K562 (cell line): ENCODE data around the gene ZDHHC18. TPM values are rescaled to one million over a fixed set of nuclear protein-coding genes. Genes with fewer than 3 reads are reported as not detected.

Experiments
- BCL6 ChIP-seq: fragments of 250-450 bp; sonication (Bioruptor Pico); IDR thresholded peaks from 2 replicates; pipeline ENCODE4 v1.4.0; 2020
- CC2D1A ChIP-seq: fragments of 450-650 bp; IDR thresholded peaks from 2 replicates; pipeline ENCODE4 v1.6.1; 2017; ENCODE audit warnings: mild to moderate bottlenecking
- COPS2 ChIP-seq: fragments of 450-650 bp; conservative IDR thresholded peaks from 2 replicates; pipeline ENCODE4 v1.6.1; 2016; ENCODE audit warnings: mild to moderate bottlenecking, moderate library complexity
- DIDO1 ChIP-seq: fragments of 450-650 bp; IDR thresholded peaks from 2 replicates; pipeline ENCODE4 v1.6.1; 2016; ENCODE audit warnings: low read depth, missing biosample characterization, missing genetic modification characterization
- DLX4 ChIP-seq: fragments of 250-450 bp; sonication (Bioruptor Pico); IDR thresholded peaks from 2 replicates; pipeline ENCODE4 v1.6.1; 2021; ENCODE audit warnings: mild to moderate bottlenecking
- KDM5B ChIP-seq: fragments of 200-600 bp; sonication (generic); IDR thresholded peaks from 2 replicates; pipeline ENCODE4 v1.6.1; 2012; ENCODE audit warnings: low read depth, mild to moderate bottlenecking, moderate library complexity, low read length, control low read depth, inconsistent platforms; ENCODE audit not compliant: insufficient replicate concordance
- MAZ ChIP-seq, 2 experiments: fragments of 450-650 bp in 1 of 2; sonication (generic) in 1 of 2; formaldehyde crosslinking; IDR thresholded peaks in 1 of 2; conservative IDR thresholded peaks in 1 of 2; 2 replicates each; pipeline versions ENCODE4 v1.4.0 to v1.5.0; 2020; ENCODE audit warnings: mild to moderate bottlenecking in 1 of 2, missing genetic modification reagents in 1 of 2
- NUFIP1 ChIP-seq: fragments of 450-650 bp; IDR thresholded peaks from 2 replicates; pipeline ENCODE4 v1.6.1; 2018; ENCODE audit not compliant: partially characterized antibody
- POLR2A ChIP-seq: fragments of 450-650 bp; conservative IDR thresholded peaks from 2 replicates; pipeline ENCODE4 v1.6.1; 2016
- RBBP5 ChIP-seq: fragments of 200-600 bp; sonication (generic); IDR thresholded peaks from 2 replicates; pipeline ENCODE4 v1.6.1; 2012; ENCODE audit warnings: borderline replicate concordance, mild to moderate bottlenecking, low read length, control low read depth, inconsistent platforms; ENCODE audit not compliant: insufficient read depth, poor library complexity, severe bottlenecking
- SMAD1 ChIP-seq: fragments of 150-350 bp; IDR thresholded peaks from 2 replicates; pipeline ENCODE4 v1.6.1; 2014; ENCODE audit warnings: low read length, low read depth; ENCODE audit not compliant: partially characterized antibody
- TAF9B ChIP-seq: fragments of 450-650 bp; IDR thresholded peaks from 2 replicates; pipeline ENCODE4 v1.6.1; 2018; ENCODE audit warnings: mild to moderate bottlenecking; ENCODE audit not compliant: partially characterized antibody
- TRIM24 ChIP-seq, 2 experiments: fragments of 450-650 bp; IDR thresholded peaks; 2 replicates each; pipeline ENCODE4 v1.6.1; 2016
- ZBTB1 ChIP-seq: sonication (generic); formaldehyde crosslinking; IDR thresholded peaks from 2 replicates; pipeline ENCODE4 v1.8.1; 2023; ENCODE audit warnings: missing genetic modification reagents, low read depth, mild to moderate bottlenecking, borderline replicate concordance
- ZNF280B ChIP-seq: fragments of 250-450 bp; sonication (Bioruptor Pico); IDR thresholded peaks from 2 replicates; pipeline ENCODE4 v1.5.1; 2021; ENCODE audit warnings: mild to moderate bottlenecking
- ZNF57 ChIP-seq: fragments of 450-650 bp; formaldehyde crosslinking; IDR thresholded peaks from 2 replicates; pipeline ENCODE4 v1.4.0; 2020; ENCODE audit warnings: mild to moderate bottlenecking, moderate library complexity
- polyA plus RNA-seq, 8 experiments: library from polyadenylated mRNA; depleted of rRNA in 4 of 8; stranded (reverse) in 5 of 8; unstranded in 3 of 8; fragments of >200 nt; fragmentation: Nextera tagmentation in 2 of 8; fragmentation: Illumina TruSeq in 1 of 8; extraction: Ambion mirVana in 2 of 8; extraction: Trizol in 1 of 8; gene quantifications; 2 replicates each; pipeline versions ENCODE4 v1.2.1 to v1.2.3, GENCODE V29; 2011 to 2014; ENCODE audit warnings: inconsistent platforms in 1 of 8, missing spikeins in 1 of 8
- total RNA-seq, 7 experiments: library from RNA; depleted of rRNA in 6 of 7; stranded (reverse); fragments of >200 nt in 6 of 7; fragmentation: Illumina TruSeq in 2 of 7; extraction: Trizol in 2 of 7; gene quantifications; 2 replicates each; pipeline versions ENCODE4 v1.2.1 to v1.2.3, GENCODE V29; 2011 to 2021; ENCODE audit warnings: low replicate concordance in 1 of 7
- TF ChIP-seq, protein P1 (sequence below): fragments of 200-800 bp; sonication (Bioruptor generic); IDR thresholded peaks from 2 replicates; pipeline ENCODE4 v1.6.1; 2016; ENCODE audit warnings: missing genetic modification characterization, missing compliant biosample characterization
- TF ChIP-seq, protein P2 (sequence below): IDR thresholded peaks from 3 replicates; pipeline ENCODE4 v1.6.1; 2011; ENCODE audit warnings: borderline replicate concordance, mild to moderate bottlenecking, moderate library complexity; ENCODE audit not compliant: insufficient read length; ENCODE audit errors: extremely low read depth

Gene ZDHHC18
- total and polyA plus RNA-seq, 9 of the 15 experiments (the other 6 are each of a cell fraction or from before 2014, with no cell fraction given) = 0.42 to 35.6 (median 15.8) TPM

- TF ChIP-seq, protein P1, sequence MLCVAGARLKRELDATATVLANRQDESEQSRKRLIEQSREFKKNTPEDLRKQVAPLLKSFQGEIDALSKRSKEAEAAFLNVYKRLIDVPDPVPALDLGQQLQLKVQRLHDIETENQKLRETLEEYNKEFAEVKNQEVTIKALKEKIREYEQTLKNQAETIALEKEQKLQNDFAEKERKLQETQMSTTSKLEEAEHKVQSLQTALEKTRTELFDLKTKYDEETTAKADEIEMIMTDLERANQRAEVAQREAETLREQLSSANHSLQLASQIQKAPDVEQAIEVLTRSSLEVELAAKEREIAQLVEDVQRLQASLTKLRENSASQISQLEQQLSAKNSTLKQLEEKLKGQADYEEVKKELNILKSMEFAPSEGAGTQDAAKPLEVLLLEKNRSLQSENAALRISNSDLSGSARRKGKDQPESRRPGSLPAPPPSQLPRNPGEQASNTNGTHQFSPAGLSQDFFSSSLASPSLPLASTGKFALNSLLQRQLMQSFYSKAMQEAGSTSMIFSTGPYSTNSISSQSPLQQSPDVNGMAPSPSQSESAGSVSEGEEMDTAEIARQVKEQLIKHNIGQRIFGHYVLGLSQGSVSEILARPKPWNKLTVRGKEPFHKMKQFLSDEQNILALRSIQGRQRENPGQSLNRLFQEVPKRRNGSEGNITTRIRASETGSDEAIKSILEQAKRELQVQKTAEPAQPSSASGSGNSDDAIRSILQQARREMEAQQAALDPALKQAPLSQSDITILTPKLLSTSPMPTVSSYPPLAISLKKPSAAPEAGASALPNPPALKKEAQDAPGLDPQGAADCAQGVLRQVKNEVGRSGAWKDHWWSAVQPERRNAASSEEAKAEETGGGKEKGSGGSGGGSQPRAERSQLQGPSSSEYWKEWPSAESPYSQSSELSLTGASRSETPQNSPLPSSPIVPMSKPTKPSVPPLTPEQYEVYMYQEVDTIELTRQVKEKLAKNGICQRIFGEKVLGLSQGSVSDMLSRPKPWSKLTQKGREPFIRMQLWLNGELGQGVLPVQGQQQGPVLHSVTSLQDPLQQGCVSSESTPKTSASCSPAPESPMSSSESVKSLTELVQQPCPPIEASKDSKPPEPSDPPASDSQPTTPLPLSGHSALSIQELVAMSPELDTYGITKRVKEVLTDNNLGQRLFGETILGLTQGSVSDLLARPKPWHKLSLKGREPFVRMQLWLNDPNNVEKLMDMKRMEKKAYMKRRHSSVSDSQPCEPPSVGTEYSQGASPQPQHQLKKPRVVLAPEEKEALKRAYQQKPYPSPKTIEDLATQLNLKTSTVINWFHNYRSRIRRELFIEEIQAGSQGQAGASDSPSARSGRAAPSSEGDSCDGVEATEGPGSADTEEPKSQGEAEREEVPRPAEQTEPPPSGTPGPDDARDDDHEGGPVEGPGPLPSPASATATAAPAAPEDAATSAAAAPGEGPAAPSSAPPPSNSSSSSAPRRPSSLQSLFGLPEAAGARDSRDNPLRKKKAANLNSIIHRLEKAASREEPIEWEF (CRISPR knock-in tag) = no peak
- peak; percentile 84 for TF ChIP-seq CC2D1A
- peak; percentile 89 to 99 for TF ChIP-seq MAZ (CRISPR knock-in tag; conservative IDR thresholded peaks at IDR 0.05 in 1 of 2, IDR thresholded peaks at IDR 0.05 in 1 of 2)
- no peak for TF ChIP-seq ZNF57 (CRISPR knock-in tag)
- TF ChIP-seq RBBP5 = no peak
- peak; percentile 57 for TF ChIP-seq POLR2A
- TF ChIP-seq ZBTB1 (CRISPR knock-in tag) = no peak
- TF ChIP-seq TAF9B = no peak
- TF ChIP-seq KDM5B = peak; percentile 24
- no peak for TF ChIP-seq DIDO1 (tag)
- no peak for TF ChIP-seq NUFIP1
- no peak for TF ChIP-seq ZNF280B
- TF ChIP-seq, protein P2, sequence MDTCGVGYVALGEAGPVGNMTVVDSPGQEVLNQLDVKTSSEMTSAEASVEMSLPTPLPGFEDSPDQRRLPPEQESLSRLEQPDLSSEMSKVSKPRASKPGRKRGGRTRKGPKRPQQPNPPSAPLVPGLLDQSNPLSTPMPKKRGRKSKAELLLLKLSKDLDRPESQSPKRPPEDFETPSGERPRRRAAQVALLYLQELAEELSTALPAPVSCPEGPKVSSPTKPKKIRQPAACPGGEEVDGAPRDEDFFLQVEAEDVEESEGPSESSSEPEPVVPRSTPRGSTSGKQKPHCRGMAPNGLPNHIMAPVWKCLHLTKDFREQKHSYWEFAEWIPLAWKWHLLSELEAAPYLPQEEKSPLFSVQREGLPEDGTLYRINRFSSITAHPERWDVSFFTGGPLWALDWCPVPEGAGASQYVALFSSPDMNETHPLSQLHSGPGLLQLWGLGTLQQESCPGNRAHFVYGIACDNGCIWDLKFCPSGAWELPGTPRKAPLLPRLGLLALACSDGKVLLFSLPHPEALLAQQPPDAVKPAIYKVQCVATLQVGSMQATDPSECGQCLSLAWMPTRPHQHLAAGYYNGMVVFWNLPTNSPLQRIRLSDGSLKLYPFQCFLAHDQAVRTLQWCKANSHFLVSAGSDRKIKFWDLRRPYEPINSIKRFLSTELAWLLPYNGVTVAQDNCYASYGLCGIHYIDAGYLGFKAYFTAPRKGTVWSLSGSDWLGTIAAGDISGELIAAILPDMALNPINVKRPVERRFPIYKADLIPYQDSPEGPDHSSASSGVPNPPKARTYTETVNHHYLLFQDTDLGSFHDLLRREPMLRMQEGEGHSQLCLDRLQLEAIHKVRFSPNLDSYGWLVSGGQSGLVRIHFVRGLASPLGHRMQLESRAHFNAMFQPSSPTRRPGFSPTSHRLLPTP = no peak
- no peak for TF ChIP-seq SMAD1
- 0 out of 4 replicates have a peak, but pooled peaks of 1 of the 2 experiments have one; percentile 5 for TF ChIP-seq TRIM24 (IDR thresholded peaks at IDR 0.05)
- no peak for TF ChIP-seq DLX4 (CRISPR knock-in tag)
- no peak for TF ChIP-seq COPS2
- TF ChIP-seq BCL6 = no peak
Observed at GRCh38 chr1:26788836-26789611, 37.5 kb upstream of the ZDHHC18 start (continued).
